Inflammatory macrophage (primary cell): ENCODE results near the gene GLS.
"Not testable (repeated sequence)": the region's sequence is repeated elsewhere in the genome, so short reads cannot be mapped to it uniquely, and the experiment has no call there.

Experiments
- DNase-seq, 2 donors: peaks; one replicate each; pipeline ENCODE4 v3.0.0-alpha.2; 2020 to 2022

GLS gene

DNA sequence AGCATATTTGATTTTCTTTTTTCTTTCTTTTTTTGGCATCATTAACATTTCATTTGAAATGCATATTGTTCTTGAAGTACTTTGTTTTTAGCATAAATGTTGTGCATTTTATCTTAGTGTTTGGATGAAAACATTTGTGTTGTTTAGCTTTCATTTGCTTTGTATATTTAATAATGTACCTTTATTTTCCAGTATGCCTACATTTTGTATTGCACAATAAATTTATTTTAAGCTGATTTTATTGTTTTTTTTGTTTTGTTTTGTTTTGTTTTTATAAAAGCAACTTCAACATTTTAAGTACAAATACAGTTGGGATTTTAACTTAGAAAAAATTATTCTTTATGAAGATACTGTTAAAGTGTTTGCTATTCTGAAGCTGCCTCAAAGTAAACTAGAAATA, 54.4 kb downstream of the GLS start:
- no peak for DNase-seq

- DNase-seq, result no peak
Measured at GRCh38 chr2:190938771-190939335, 58.2 kb downstream of the GLS start.

DNA sequence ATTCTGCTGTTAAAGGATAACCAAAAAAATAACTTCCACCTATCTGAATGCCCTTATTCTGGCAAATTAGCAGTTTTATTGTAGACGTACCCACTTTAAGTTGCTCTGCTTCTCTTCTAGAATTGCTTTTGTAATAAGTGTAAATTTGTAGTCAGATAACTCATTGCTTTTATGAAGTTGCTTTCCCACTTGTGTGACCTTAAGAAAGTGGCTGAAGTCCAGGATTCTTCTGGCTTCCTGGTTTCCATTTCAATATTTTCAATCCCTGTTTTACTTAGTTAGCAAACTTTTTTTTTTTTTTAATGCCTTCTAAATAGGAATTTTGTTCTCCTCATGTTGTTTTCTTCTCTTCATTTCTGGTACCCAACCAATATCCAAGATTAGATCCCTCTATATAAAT, 59.8 kb downstream of the GLS start:
- no peak for DNase-seq

- no peak for DNase-seq
Measured at GRCh38 chr2:190941571-190941970, 61.0 kb downstream of the GLS start.

DNA sequence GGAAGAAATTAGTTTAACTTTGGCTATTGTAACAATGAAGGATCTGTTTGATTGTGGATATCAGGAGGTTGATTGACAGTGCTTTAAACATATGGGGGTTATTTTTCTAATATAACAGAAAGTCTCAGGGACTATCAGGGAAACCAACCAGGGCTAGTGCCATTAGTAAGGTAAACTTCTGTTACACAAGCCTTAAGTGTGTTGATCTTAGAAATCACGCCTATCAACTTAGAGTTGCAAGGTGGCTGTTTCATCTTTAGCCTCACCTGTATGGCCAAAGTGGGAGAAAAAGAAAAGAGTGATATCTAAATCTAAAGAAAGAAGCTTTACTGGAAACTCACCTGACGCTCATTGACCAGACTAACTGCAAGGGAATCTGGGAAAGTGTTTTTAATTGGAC, 62.1 kb downstream of the GLS start:
- no peak for DNase-seq

DNA sequence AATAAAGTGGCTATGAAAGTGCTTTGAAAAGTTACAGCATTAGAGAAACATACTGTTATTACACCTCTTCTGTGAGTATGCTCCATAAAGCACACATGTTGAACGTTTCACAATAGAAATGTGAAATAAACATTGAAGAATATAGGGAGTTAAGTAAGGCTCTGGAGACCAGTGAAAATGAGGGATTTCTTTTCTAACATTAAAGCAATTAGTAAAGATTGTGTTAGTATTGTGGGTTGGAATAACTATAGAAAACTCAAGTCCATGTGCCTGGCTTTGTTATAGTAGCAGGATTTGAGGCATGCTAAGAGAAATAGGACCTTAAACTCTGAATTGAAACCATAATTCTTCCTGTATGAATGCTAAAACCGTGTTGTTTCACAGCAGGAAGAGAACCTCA, 63.1 kb downstream of the GLS start:
- DNase-seq, result no peak

DNA sequence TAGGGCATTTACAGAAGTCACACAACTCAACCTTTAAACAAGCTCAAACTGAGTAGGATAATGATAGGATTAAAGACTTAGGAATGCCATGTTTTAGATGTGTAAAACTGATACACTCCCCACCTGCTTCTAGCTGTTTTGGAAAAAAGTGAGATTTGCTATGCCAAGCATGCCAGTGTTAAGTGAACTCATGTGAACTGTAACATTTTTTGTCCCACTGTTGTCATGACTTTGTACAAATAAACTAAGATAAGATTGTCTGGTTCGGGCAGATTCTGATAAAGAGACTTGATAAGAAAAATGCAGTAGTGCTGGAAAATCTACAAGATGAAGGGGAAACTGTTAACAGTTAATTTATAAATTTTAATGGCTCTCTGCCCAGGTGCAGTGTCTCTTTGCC, 66.5 kb downstream of the GLS start:
- no peak for DNase-seq

DNA sequence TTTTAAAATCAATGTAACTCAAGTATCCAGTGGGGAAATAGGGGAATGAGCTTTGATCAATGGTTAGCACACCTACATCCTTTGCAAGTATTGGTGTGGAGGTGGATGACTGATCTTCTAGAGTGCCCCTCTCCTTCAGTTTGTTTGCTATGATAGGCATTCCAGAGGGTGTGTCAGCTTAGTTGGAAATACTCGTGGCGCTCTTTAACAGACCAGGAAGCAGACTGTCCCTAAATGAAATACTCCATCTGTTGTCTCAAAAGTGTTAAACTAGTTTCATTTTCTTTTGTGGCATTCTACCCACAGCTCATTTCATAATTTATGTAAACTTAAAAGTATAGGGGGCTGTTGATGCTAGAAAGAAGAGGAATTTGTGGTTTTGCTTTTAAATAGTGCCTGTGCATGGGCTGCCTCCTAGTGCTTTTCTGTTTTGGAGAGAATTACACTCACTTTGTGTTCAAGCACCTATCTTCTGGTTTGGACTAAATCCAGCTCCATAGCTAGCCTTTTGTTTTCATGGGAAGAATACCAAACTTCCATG, 67.2 kb downstream of the GLS start:
- DNase-seq, result peak; percentile 34 to 63

DNA sequence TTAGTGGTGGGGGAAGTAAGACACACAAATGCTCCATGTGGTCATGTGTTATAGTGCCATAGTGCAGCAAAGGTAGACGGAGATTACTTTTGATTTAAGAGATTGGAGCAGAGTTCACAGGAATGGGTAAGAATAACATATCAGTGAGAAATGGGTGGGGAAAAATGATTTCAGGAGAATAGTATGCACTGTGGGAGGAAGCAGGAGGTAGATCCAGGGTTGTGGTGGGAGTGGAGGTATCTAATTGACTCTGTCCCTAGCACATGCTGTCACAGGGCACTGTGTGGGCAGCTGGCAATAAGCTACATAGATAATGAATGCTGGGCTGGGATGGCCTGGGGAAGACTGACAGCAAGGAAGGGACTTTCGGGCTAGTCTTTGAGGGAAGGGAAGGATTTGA, 68.0 kb downstream of the GLS start:
- peak in 1 of 2 donors; percentile 36 for DNase-seq

DNA sequence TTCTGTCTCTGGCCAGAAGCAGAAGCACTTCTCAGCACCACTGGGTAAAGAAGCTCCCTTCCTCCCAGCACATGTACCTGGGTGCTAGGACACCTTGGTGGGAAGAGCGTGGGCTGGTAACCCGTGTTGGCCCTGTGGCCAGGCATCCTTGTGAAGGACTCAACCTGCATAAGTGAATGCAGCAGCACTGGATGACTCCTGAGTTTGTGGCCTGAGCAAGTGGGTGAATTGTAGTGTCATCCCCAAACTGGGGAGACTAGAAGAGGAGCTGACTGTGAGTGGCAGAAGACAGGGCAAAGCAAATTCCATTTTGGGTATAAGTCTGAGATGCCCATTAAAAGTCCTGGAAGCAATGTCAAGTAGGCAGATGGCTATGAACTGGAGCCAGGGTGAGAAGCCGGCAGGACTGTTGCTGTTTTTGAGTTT, 70.0 kb downstream of the GLS start:
- no peak for DNase-seq

- no peak for DNase-seq
Measured at GRCh38 chr2:190953257-190953656, 72.6 kb downstream of the GLS start.

DNA sequence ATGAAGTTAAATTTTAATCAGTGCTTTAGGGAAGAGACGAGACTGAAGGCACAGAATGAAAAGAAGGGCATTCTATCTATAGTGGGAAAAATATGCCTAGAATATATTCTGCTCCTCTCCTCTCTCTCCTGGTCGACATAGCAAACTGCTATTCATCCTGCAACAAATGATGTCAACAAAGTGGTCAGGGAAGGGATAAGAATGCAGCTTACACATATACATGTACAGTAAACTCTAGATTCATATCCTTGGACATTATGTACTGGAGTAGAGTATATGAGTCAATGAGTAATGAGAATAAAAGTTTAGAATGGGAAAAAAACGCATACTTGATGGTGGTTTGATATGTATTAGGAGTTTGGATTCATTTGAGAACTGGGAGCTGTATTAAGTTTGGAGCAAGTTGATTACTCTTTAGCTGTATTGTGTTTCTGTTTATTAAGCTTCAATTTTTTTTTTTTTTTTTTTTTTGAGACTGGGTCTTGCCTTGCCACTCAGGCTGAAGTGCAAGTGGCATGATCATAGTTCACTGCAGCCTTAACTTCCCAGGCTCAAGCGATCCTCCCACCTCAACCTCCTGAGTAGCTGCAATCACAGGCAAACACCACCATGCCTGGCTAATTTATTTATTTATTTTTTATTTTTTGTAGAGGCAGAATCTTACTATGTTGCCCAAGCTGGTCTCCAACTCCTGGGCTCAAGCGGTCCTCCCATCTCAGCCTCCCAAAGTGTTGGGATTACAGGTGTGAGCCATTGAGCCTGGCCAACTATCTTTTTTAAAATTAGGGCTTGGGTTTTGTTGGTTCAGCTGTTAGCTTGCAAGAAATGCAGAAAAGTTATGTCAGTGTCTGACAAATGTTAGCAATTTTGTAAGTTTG, 79.5 kb downstream of the GLS start:
- DNase-seq, result no peak

DNA sequence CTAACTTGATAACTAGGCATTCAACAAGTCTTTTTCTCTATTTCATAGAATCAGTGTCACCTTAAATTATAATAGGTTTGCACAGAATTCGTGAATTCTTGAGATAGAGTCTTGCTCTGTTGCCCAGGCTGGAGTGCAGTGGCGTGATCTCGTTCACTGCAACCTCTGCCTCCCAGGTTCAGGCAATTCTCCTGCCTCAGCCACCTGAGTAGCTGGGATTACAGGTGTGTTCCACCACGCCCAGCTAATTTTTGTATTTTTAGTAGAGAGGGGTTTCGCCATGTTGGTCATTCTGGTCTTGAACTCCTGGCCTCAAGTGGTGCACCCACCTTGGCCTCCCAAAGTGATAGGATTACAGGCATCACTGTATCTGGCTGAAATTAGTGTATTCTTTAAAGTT, 80.5 kb downstream of the GLS start:
- DNase-seq, result not testable (repeated sequence)

- peak in 1 of 2 donors; percentile 7 for DNase-seq
Measured at GRCh38 chr2:190961918-190962487, 81.4 kb downstream of the GLS start.

GRCh38 chr2:190963088-190963487, 82.5 kb downstream of the GLS start:
- DNase-seq, result no peak

- DNase-seq, result no peak
Measured at GRCh38 chr2:190964170-190964795, 83.7 kb downstream of the GLS start.

GRCh38 chr2:190965580-190966222, 85.1 kb downstream of the GLS start:
- DNase-seq, result no peak

DNA sequence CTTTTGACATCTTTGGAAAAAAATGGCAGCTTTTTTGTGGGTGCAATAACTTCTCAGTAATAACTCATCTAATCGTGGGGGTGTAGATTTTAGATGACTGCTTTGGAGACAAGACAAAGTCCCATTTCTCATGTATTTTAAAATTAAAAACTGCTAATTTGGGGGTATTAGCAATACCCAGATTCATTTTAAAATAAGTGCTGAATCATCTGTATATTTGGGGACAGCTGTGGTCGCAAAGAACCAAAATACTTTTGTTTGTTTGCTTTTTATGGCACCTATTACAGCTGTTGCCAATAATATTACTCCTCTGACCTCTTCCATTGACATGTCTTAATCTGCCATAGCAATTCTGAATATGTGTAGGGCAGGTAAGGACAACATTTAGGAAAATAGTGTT, 87.9 kb downstream of the GLS start:
- no peak for DNase-seq

DNA sequence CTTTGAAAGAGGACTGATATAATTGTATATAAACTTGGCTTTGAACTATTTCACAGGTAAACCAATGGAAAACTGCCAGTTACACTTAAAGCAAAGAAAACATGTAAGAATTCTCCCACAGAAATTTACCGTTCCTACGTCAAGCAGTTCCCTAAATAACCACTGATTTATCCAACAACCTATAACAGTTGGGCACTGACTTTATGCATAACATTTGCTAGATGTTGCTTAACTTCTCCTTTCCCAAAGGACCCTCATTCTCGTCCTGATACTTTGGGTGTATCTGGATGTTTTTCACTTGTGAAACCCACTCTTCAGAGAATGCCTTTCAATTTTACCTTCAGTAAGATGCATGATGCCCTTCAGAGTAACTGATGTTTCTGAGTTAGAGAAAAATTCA, 89.5 kb downstream of the GLS start:
- DNase-seq, result peak in 1 of 2 donors; percentile 23

GRCh38 chr2:190970873-190971506, 90.4 kb downstream of the GLS start:
- DNase-seq, result peak; percentile 84

- no peak for DNase-seq
Measured at GRCh38 chr2:190972213-190972612, 91.6 kb downstream of the GLS start.

DNA sequence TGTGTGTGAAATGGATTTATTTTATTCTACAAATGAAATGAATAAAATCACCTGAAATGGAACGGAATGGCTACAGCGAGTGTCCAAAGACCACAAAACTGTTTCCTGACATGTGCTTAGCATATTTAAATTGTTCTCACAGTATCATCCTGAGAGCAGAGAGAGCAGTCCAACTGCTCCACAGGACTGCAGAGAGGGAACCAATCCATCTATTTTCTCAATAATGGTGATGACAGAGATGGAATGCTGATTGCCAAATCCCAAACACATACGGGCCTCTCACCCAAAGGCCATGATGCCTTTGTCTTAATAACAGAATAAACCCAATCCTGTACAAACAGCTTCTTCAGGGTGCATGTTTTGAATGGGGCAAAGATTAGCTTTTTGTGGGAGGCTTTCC, 92.2 kb downstream of the GLS start:
- DNase-seq, result no peak
